ENCODE results near the gene TTYH2.
"Not testable (repeated sequence)": the region's sequence is repeated elsewhere in the genome, so short reads cannot be mapped to it uniquely, and the experiment has no call there.

The TTYH2 gene

DNA sequence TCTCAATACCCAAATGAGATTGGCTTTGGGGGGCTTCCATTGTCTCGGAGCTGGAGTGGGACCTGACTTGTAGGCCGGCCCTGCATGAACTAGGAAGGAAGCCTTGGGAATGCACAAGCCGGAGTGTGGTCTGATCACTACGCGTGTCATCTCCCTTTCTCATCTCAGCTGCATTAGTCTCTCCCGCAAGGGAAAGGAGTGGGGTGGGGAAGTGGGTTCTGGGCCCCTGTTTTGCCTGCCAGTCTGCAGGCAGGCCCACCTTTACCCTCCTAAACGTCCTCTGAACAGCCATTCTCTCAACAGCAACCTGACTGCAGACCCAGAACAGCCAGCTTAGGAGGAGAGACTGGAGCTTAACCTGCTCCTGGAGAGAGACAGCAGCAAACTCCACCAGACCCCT is 49.2 kb downstream of the TTYH2 start:
- no peaks in the 10 kb centered on the region for H3K27me3 ChIP-seq (ENCODE audit: control insufficient read depth, insufficient read depth, low read length, poor library complexity, severe bottlenecking)
- no peak overlapping the region for H3K4me3 ChIP-seq (ENCODE audit: insufficient read depth, low read depth, low read length)
- no peaks in the 10 kb centered on the region for H3K36me3 ChIP-seq (ENCODE audit: control insufficient read depth, insufficient read depth, low read length)
- no peak overlapping the region for H3K27ac ChIP-seq (ENCODE audit: insufficient read depth, low read depth, low read length, poor library complexity, severe bottlenecking)
- peaks cover 18% of the 10 kb centered on the region for H3K4me1 ChIP-seq (ENCODE audit: control insufficient read depth, insufficient read depth, low read length)
- no peaks in the 10 kb centered on the region for H3K9me3 ChIP-seq (ENCODE audit: control insufficient read depth, low read length)
- WGBS, 2 experiments = 89 to 93% methylated on average over 7 of the region's 7 CpGs

DNA sequence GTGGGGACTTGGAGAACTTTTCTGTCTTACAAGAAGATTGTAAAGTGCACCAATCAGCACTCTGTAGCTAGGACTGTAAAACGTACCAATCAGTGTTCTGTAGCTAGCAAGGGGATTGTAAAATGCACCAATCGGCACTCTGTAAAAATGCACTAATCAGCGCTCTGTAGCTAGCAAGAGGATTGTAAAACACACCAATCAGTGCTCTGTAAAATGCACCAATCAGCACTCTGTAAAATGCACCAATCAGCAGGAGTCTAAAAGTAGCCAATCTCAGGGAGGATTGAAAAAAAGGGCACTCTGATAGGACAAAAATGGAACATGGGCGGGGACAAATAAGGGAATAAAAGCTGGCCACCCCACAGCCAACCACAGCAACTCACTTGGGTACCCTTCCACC is 53.7 kb downstream of the TTYH2 start:
- WGBS, 2 experiments = 93 to 97% methylated on average over 4 of the region's 4 CpGs
- not testable (repeated sequence) for H3K4me3 ChIP-seq (ENCODE audit: insufficient read depth, low read depth, low read length); H3K4me1 ChIP-seq (ENCODE audit: control insufficient read depth, insufficient read depth, low read length); H3K36me3 ChIP-seq (ENCODE audit: control insufficient read depth, insufficient read depth, low read length); H3K9me3 ChIP-seq (ENCODE audit: control insufficient read depth, low read length); H3K27me3 ChIP-seq (ENCODE audit: control insufficient read depth, insufficient read depth, low read length, poor library complexity, severe bottlenecking); H3K27ac ChIP-seq (ENCODE audit: insufficient read depth, low read depth, low read length, poor library complexity, severe bottlenecking)

- H3K27ac ChIP-seq (ENCODE audit: insufficient read depth, low read depth, low read length, poor library complexity, severe bottlenecking) = no peak overlapping the region
- 94 to 95% methylated on average over 7 of the region's 7 CpGs for WGBS, 2 experiments
- H3K4me3 ChIP-seq (ENCODE audit: insufficient read depth, low read depth, low read length) = no peak overlapping the region
- no peaks in the 10 kb centered on the region for H3K27me3 ChIP-seq (ENCODE audit: control insufficient read depth, insufficient read depth, low read length, poor library complexity, severe bottlenecking)
- H3K4me1 ChIP-seq (ENCODE audit: control insufficient read depth, insufficient read depth, low read length) = peaks cover 15% of the 10 kb centered on the region
- no peaks in the 10 kb centered on the region for H3K36me3 ChIP-seq (ENCODE audit: control insufficient read depth, insufficient read depth, low read length)
- no peaks in the 10 kb centered on the region for H3K9me3 ChIP-seq (ENCODE audit: control insufficient read depth, low read length)
Measured at GRCh38 chr17:74267579-74267978, 54.2 kb downstream of the TTYH2 start.

- WGBS, 2 experiments = 87 to 88% methylated on average over 17 of the region's 17 CpGs
- peaks cover 20% of the 10 kb centered on the region for H3K4me1 ChIP-seq (ENCODE audit: control insufficient read depth, insufficient read depth, low read length)
- H3K27ac ChIP-seq (ENCODE audit: insufficient read depth, low read depth, low read length, poor library complexity, severe bottlenecking) = no peak overlapping the region
Measured at GRCh38 chr17:74267987-74268499, 54.7 kb downstream of the TTYH2 start.

DNA sequence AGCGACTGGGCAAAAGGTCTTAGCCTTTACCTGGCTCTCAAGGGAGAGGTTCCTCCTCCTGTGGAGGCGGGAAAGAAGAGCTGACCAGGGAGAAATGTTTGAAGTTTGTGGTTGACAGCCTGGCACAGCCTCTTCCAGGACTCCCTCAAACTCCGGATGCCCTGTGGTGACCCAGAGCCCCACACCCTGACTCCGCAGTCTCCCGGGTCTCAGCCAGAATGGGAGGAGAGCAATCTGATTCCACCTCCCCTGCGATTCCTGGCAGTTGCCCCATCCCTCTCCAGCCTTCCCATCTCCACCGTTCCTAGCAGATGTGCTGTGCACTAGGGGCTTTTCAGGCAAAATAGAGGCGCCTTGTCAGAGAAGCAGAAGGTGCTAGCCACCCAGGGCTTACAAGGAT is 55.2 kb downstream of the TTYH2 start:
- H3K36me3 ChIP-seq (ENCODE audit: control insufficient read depth, insufficient read depth, low read length) = no peaks in the 10 kb centered on the region
- H3K9me3 ChIP-seq (ENCODE audit: control insufficient read depth, low read length) = no peaks in the 10 kb centered on the region
- peaks cover 20% of the 10 kb centered on the region for H3K4me1 ChIP-seq (ENCODE audit: control insufficient read depth, insufficient read depth, low read length)
- peaks cover 2% of the 10 kb centered on the region for H3K27me3 ChIP-seq (ENCODE audit: control insufficient read depth, insufficient read depth, low read length, poor library complexity, severe bottlenecking)
- 85 to 88% methylated on average over 8 of the region's 8 CpGs for WGBS, 2 experiments
- H3K27ac ChIP-seq (ENCODE audit: insufficient read depth, low read depth, low read length, poor library complexity, severe bottlenecking) = no peak overlapping the region
- H3K4me3 ChIP-seq (ENCODE audit: insufficient read depth, low read depth, low read length) = no peak overlapping the region

More at GRCh38 chr17:74267987-74268499, 54.7 kb downstream of the TTYH2 start:
- Histone ChIP-seq H3K9me3 (ENCODE audit: control insufficient read depth, low read length) (no peaks in the 10 kb centered on the region), H3K27me3 (ENCODE audit: control insufficient read depth, insufficient read depth, low read length, poor library complexity, severe bottlenecking) (no peaks in the 10 kb centered on the region), H3K4me3 (ENCODE audit: insufficient read depth, low read depth, low read length) (no peak overlapping the region), H3K36me3 (ENCODE audit: control insufficient read depth, insufficient read depth, low read length) (no peaks in the 10 kb centered on the region)

- Histone ChIP-seq H3K27ac (ENCODE audit: insufficient read depth, low read depth, low read length, poor library complexity, severe bottlenecking) (no peak overlapping the region), H3K4me1 (ENCODE audit: control insufficient read depth, insufficient read depth, low read length) (peaks cover 32% of the 10 kb centered on the region), H3K36me3 (ENCODE audit: control insufficient read depth, insufficient read depth, low read length) (no peaks in the 10 kb centered on the region), H3K9me3 (ENCODE audit: control insufficient read depth, low read length) (no peaks in the 10 kb centered on the region), H3K27me3 (ENCODE audit: control insufficient read depth, insufficient read depth, low read length, poor library complexity, severe bottlenecking) (peaks cover 19% of the 10 kb centered on the region), H3K4me3 (ENCODE audit: insufficient read depth, low read depth, low read length) (no peak overlapping the region)
- 75% methylated on average over 10 of the region's 10 CpGs for WGBS, 2 experiments
Measured at GRCh38 chr17:74270333-74270732, 57.0 kb downstream of the TTYH2 start.

DNA sequence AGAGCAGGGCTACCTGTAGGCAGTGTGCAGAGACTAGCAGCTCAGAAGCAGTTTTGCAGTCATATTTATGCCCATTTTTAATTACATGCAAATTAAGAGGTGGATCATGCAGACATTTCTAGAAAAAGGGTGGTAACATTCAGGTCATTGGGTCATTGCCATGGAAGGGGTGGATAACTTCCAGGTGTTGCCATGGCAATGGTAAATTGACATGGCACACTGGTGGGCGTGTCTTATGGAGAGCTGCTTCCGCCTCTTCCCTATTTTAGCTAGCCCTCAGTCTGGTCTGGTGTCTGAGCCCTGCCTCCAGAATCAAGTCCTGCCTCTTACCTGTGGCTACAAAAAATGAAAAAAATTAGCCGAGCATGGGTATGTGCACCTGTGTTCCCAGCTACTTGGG is 57.9 kb downstream of the TTYH2 start:
- H3K4me1 ChIP-seq (ENCODE audit: control insufficient read depth, insufficient read depth, low read length) = peaks cover 40% of the 10 kb centered on the region
- 89 to 91% methylated on average over 3 of the region's 3 CpGs for WGBS, 2 experiments
- no peaks in the 10 kb centered on the region for H3K9me3 ChIP-seq (ENCODE audit: control insufficient read depth, low read length)
- no peak overlapping the region for H3K4me3 ChIP-seq (ENCODE audit: insufficient read depth, low read depth, low read length)
- H3K27me3 ChIP-seq (ENCODE audit: control insufficient read depth, insufficient read depth, low read length, poor library complexity, severe bottlenecking) = peaks cover 19% of the 10 kb centered on the region
- H3K36me3 ChIP-seq (ENCODE audit: control insufficient read depth, insufficient read depth, low read length) = no peaks in the 10 kb centered on the region
- H3K27ac ChIP-seq (ENCODE audit: insufficient read depth, low read depth, low read length, poor library complexity, severe bottlenecking) = no peak overlapping the region

DNA sequence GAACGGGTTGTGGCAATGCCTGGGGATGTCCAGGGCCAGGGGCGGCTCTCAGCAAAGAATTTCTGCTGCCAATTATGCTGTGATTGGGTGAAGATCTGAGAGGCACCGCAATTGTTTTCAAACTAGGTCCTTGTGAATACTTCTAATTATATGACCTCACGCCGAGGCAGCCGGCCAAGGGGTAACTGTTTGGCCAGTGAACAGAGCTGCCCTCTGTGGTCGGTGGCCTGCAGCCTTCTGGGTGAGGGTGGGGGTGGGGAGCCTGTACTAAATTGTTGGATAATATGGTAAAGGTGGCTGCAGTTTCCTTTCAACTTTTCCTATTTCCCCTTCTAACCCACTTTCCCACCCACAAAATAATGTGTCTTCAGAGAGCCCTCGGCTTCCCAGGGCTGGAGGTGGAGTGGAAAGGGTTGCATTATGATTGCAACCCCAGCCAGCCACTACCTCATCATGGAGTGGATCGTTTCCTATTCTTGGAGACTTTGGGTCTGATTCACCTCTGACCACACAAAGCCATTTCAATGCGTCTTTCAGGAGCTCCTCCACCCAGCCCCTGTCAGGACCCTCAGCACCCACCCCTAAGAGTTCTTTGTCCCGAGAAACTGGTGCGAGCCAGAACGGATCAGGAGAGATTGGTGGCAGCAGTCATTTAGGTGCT is 58.7 kb downstream of the TTYH2 start:
- Histone ChIP-seq H3K4me1 (ENCODE audit: control insufficient read depth, insufficient read depth, low read length) (peaks cover 45% of the 10 kb centered on the region), H3K36me3 (ENCODE audit: control insufficient read depth, insufficient read depth, low read length) (no peaks in the 10 kb centered on the region), H3K4me3 (ENCODE audit: insufficient read depth, low read depth, low read length) (no peak overlapping the region), H3K27me3 (ENCODE audit: control insufficient read depth, insufficient read depth, low read length, poor library complexity, severe bottlenecking) (peaks cover 19% of the 10 kb centered on the region), H3K9me3 (ENCODE audit: control insufficient read depth, low read length) (no peaks in the 10 kb centered on the region), H3K27ac (ENCODE audit: insufficient read depth, low read depth, low read length, poor library complexity, severe bottlenecking) (peak overlapping the region; percentile 71)
- 64 to 71% methylated on average over 13 of the region's 13 CpGs for WGBS, 2 experiments

DNA sequence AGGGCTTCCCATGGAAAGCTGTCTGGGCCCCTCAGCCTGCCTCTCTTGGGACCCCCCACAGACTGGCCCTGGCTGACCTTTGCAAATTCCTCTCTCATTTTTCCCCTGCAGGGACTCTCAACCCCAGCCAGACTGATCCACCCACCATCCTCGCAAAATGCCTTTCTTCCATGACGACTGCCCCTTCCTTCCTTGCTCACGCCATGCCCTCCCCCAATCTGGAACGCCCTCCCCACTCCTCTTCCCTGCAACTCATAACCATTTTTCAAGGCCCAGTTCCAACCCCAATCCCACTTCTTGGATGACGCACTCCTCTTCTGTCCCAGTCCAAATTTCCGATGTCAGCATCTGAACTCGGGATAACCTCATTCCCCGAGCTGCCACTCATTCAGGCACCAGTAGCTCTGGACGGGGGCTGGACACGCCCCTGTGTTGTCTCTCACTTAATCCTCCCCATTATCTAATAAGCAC is 59.4 kb downstream of the TTYH2 start:
- H3K36me3 ChIP-seq (ENCODE audit: control insufficient read depth, insufficient read depth, low read length) = no peaks in the 10 kb centered on the region
- H3K4me3 ChIP-seq (ENCODE audit: insufficient read depth, low read depth, low read length) = no peak overlapping the region
- H3K27ac ChIP-seq (ENCODE audit: insufficient read depth, low read depth, low read length, poor library complexity, severe bottlenecking) = peak overlapping the region; percentile 71
- H3K9me3 ChIP-seq (ENCODE audit: control insufficient read depth, low read length) = no peaks in the 10 kb centered on the region
- peaks cover 49% of the 10 kb centered on the region for H3K4me1 ChIP-seq (ENCODE audit: control insufficient read depth, insufficient read depth, low read length)
- H3K27me3 ChIP-seq (ENCODE audit: control insufficient read depth, insufficient read depth, low read length, poor library complexity, severe bottlenecking) = peaks cover 19% of the 10 kb centered on the region
- WGBS, 2 experiments = 49 to 55% methylated on average over 10 of the region's 10 CpGs

GRCh38 chr17:74274060-74274708 is 60.8 kb downstream of the TTYH2 start, which contains the start of gene DNAI2:
DNAI2 (plus strand) TSS chr17:74274234; CDS start chr17:74281818, 7,584 bp downstream.
- peaks cover 49% of the 10 kb centered on the region for H3K4me1 ChIP-seq (ENCODE audit: control insufficient read depth, insufficient read depth, low read length)
- no peaks in the 10 kb centered on the region for H3K9me3 ChIP-seq (ENCODE audit: control insufficient read depth, low read length)
- H3K27me3 ChIP-seq (ENCODE audit: control insufficient read depth, insufficient read depth, low read length, poor library complexity, severe bottlenecking) = peaks cover 19% of the 10 kb centered on the region
- H3K4me3 ChIP-seq (ENCODE audit: insufficient read depth, low read depth, low read length) = no peak within 1 kb of the TSS
- no peaks in the 10 kb centered on the region for H3K36me3 ChIP-seq (ENCODE audit: control insufficient read depth, insufficient read depth, low read length)
- no peak within 1 kb of the TSS for H3K27ac ChIP-seq (ENCODE audit: insufficient read depth, low read depth, low read length, poor library complexity, severe bottlenecking)
- 19 to 22% methylated on average over 33 of the region's 33 CpGs for WGBS, 2 experiments
